ENCODE measurements around the gene WDFY3. TPM values are rescaled to one million over a fixed set of nuclear protein-coding genes. Genes with fewer than 3 reads are reported as not detected.

Gene WDFY3
- total and polyA plus RNA-seq, 2 experiments from 2014 or later = 8.0 to 89.0 TPM

DNA sequence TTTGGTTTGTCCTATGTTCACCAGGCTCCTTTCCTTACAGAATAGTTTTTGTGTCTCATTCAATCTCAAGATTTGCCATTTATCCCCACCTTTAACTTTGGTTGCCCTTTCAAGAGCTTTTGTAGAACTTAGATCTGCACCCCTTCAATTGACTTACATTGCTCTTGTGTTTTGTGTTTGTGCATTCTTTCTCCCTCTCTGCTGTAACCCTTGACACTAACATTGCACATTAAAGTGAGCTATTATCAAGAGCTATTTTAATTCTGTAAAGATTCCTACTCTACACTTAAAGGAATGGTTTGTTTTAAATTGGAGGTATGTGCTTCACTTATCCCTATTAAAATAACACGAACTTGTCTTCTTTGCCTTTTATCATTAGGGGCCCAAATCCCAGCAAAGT lies 318.3 kb downstream of the WDFY3 start (continued):
- TF ChIP-seq, protein P1, sequence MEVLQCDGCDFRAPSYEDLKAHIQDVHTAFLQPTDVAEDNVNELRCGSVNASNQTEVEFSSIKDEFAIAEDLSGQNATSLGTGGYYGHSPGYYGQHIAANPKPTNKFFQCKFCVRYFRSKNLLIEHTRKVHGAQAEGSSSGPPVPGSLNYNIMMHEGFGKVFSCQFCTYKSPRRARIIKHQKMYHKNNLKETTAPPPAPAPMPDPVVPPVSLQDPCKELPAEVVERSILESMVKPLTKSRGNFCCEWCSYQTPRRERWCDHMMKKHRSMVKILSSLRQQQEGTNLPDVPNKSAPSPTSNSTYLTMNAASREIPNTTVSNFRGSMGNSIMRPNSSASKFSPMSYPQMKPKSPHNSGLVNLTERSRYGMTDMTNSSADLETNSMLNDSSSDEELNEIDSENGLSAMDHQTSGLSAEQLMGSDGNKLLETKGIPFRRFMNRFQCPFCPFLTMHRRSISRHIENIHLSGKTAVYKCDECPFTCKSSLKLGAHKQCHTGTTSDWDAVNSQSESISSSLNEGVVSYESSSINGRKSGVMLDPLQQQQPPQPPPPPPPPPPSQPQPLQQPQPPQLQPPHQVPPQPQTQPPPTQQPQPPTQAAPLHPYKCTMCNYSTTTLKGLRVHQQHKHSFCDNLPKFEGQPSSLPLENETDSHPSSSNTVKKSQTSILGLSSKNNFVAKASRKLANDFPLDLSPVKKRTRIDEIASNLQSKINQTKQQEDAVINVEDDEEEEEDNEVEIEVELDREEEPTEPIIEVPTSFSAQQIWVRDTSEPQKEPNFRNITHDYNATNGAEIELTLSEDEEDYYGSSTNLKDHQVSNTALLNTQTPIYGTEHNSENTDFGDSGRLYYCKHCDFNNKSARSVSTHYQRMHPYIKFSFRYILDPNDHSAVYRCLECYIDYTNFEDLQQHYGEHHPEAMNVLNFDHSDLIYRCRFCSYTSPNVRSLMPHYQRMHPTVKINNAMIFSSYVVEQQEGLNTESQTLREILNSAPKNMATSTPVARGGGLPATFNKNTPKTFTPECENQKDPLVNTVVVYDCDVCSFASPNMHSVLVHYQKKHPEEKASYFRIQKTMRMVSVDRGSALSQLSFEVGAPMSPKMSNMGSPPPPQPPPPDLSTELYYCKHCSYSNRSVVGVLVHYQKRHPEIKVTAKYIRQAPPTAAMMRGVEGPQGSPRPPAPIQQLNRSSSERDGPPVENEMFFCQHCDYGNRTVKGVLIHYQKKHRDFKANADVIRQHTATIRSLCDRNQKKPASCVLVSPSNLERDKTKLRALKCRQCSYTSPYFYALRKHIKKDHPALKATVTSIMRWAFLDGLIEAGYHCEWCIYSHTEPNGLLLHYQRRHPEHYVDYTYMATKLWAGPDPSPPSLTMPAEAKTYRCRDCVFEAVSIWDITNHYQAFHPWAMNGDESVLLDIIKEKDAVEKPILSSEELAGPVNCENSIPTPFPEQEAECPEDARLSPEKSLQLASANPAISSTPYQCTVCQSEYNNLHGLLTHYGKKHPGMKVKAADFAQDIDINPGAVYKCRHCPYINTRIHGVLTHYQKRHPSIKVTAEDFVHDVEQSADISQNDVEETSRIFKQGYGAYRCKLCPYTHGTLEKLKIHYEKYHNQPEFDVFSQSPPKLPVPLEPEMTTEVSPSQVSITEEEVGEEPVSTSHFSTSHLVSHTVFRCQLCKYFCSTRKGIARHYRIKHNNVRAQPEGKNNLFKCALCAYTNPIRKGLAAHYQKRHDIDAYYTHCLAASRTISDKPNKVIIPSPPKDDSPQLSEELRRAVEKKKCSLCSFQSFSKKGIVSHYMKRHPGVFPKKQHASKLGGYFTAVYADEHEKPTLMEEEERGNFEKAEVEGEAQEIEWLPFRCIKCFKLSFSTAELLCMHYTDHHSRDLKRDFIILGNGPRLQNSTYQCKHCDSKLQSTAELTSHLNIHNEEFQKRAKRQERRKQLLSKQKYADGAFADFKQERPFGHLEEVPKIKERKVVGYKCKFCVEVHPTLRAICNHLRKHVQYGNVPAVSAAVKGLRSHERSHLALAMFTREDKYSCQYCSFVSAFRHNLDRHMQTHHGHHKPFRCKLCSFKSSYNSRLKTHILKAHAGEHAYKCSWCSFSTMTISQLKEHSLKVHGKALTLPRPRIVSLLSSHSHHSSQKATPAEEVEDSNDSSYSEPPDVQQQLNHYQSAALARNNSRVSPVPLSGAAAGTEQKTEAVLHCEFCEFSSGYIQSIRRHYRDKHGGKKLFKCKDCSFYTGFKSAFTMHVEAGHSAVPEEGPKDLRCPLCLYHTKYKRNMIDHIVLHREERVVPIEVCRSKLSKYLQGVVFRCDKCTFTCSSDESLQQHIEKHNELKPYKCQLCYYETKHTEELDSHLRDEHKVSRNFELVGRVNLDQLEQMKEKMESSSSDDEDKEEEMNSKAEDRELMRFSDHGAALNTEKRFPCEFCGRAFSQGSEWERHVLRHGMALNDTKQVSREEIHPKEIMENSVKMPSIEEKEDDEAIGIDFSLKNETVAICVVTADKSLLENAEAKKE (CRISPR knock-in tag; IDR thresholded peaks at IDR 0.05) = no peak
- TF ChIP-seq NANOG (IDR thresholded peaks at IDR 0.05; ENCODE audit: borderline replicate concordance) (no peak), ZNF331 (CRISPR knock-in tag; IDR thresholded peaks at IDR 0.05; ENCODE audit: low read depth) (no peak), EZH2phosphoT487 (IDR thresholded peaks at IDR 0.05; ENCODE audit: unreplicated experiment) (no peak), JUNB (IDR thresholded peaks at IDR 0.05; ENCODE audit: unreplicated experiment) (no peak), POLR2AphosphoS5 (IDR thresholded peaks at IDR 0.05; ENCODE audit: low read depth) (no peak), ZNF114 (CRISPR knock-in tag; IDR thresholded peaks at IDR 0.05) (no peak)
- TF ChIP-seq, protein P2, sequence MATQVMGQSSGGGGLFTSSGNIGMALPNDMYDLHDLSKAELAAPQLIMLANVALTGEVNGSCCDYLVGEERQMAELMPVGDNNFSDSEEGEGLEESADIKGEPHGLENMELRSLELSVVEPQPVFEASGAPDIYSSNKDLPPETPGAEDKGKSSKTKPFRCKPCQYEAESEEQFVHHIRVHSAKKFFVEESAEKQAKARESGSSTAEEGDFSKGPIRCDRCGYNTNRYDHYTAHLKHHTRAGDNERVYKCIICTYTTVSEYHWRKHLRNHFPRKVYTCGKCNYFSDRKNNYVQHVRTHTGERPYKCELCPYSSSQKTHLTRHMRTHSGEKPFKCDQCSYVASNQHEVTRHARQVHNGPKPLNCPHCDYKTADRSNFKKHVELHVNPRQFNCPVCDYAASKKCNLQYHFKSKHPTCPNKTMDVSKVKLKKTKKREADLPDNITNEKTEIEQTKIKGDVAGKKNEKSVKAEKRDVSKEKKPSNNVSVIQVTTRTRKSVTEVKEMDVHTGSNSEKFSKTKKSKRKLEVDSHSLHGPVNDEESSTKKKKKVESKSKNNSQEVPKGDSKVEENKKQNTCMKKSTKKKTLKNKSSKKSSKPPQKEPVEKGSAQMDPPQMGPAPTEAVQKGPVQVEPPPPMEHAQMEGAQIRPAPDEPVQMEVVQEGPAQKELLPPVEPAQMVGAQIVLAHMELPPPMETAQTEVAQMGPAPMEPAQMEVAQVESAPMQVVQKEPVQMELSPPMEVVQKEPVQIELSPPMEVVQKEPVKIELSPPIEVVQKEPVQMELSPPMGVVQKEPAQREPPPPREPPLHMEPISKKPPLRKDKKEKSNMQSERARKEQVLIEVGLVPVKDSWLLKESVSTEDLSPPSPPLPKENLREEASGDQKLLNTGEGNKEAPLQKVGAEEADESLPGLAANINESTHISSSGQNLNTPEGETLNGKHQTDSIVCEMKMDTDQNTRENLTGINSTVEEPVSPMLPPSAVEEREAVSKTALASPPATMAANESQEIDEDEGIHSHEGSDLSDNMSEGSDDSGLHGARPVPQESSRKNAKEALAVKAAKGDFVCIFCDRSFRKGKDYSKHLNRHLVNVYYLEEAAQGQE (IDR thresholded peaks at IDR 0.05; ENCODE audit: unreplicated experiment) = no peak
